ENCODE results near the gene TUBD1. TPM values are rescaled to one million over a fixed set of nuclear protein-coding genes. Genes with fewer than 3 reads are reported as not detected.
"Not testable (repeated sequence)": the region's sequence is repeated elsewhere in the genome, so short reads cannot be mapped to it uniquely, and the experiment has no call there.

The TUBD1 gene
- total RNA-seq, 1 experiment from 2014 or later: 11.9 TPM

GRCh38 chr17:59844884-59845594 is 47.7 kb downstream of the TUBD1 start:
- peak; percentile 56 for DNase-seq (ENCODE audit: low spot score)

DNA sequence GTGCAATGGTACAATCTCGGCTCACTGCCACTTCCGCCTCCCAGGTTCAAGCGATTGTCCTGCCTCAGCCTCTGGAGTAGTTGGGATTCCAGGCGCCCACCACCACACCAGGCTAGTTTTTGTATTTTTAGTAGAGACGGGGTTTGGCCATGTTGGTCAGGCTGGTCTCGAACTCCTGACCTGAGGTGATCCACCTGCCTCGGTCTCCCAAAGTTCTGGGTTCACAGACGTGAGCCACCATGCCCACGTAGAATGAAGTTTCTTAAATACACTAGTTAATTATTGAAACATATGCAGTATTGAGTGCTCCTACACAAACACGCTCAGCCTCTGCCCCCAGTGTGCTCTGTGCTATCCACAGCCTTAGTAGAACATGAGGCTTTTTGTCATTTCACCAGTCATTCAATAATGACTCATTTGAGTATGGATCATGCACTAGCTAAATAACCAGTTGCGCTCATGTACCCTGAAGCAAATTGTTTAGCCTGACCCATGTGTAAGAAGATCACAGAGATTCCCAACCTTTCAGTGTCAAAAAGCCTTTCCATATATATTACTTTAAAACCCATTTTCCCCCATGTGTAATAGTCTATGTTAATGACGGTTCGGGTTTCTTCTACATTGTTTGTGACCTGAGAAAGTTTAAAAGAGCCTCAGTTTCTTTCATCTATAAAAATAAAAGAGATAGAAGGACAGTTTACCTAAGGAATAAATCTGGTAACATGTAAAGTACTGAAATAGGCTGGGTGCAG is 49.7 kb downstream of the TUBD1 start:
- peak; percentile 96 for DNase-seq (ENCODE audit: low spot score)

DNA sequence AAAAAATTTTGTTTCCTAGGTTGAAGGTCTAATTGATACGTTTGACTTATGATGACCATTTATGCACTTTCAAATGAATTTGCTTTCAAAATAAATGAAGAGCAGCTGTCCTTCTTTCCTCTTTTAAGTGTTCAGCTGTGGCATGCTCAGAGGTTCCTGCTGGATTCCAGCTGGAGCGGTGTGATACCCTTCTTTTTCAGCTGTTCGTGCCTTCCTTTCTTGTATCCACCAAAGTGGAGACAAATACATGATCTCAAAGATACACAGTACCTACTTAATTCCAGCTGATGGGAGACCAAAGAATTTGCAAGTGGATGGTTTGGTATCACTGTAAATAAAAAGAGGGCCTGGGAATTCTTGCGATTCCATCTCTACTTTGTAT is 50.9 kb downstream of the TUBD1 start:
- DNase-seq (ENCODE audit: low spot score): not testable (repeated sequence)

GRCh38 chr17:59841091-59841881 is 51.5 kb downstream of the TUBD1 start:
- peak; percentile 41 for DNase-seq (ENCODE audit: low spot score)

DNA sequence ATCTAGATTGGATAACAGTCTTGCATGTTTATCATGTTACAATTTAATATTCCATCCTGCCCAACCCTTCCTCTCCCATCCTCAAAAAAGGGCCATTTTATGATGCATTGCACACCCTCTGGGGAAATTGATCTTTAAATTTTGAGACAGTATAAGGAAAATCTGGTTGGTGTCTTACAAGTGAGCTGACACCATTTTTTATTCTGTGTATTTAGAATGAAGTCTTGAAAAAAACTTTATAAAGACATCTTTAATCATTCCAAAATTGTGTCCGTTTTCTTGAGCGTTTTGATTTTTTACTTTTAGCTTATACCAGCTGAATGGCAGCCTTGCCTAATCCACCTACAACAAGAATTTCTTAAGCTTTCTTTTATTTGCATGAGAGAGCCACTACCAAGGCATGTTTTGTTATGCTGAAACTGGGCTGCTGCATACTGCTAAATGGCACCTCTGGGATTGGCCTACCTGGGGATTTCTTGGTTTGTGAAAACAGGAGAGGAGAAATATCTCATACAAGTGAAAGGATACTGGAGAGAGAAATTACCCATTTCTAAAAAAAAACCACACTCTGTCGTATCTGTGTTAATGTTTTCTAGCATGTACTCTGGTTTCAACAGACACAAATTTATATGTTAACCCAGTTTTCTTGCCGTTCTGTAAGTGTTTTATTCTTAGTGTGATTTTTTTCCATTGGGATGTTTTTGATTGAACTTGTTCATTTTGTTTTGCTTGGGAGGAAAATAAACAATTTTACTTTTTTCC is 52.2 kb downstream of the TUBD1 start:
- peak; percentile 33 for DNase-seq (ENCODE audit: low spot score)

DNA sequence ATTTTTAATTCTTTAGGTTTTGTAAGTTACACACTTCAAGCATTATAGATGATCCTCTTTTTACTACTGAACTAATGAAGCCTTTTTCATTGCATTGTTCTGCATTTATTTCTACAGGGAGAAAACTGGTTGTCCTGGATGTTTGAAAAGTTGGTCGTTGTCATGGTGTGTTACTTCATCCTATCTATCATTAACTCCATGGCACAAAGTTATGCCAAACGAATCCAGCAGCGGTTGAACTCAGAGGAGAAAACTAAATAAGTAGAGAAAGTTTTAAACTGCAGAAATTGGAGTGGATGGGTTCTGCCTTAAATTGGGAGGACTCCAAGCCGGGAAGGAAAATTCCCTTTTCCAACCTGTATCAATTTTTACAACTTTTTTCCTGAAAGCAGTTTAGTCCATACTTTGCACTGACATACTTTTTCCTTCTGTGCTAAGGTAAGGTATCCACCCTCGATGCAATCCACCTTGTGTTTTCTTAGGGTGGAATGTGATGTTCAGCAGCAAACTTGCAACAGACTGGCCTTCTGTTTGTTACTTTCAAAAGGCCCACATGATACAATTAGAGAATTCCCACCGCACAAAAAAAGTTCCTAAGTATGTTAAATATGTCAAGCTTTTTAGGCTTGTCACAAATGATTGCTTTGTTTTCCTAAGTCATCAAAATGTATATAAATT is 53.0 kb downstream of the TUBD1 start:
- peak; percentile 42 for DNase-seq (ENCODE audit: low spot score)

DNA sequence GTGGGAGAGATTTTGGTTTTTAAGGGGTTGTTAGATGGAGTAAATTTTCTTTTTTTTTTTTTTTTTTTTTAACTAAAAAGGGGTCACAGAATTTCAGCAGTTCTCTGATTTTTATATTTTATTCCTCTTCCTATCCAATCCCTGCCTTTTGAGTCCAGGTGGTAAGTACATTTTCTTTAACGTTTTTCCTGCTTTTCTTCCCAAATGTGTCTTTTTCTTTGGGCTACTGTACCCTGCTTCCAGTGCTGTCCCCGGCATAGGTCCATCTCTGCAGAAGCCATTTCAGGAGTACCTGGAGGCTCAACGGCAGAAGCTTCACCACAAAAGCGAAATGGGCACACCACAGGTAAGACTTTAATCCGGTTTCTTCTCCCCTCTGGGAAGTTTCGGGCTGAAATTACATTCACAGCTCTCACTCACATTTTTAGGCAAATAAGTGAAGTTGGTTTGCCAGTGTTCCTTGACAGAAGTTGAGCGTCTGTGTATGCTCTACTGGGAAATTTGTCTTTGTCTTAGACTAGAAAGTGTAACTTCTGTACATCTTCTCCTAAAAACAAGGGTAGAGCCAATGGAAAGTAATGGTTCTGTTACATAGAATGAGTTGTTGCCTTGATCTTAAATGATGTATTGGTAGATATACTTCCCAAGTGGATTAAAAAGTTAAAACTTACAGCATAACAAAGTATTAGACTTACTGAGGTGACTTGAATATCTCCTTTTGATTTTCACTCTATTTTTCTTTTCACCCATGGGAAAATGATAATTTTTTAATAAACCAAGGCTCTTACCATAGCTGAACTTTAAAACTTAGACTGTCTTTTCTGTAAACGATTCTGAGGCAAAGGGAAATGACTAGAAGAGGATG is 54.5 kb downstream of the TUBD1 start:
- DNase-seq (ENCODE audit: low spot score): no peak

DNA sequence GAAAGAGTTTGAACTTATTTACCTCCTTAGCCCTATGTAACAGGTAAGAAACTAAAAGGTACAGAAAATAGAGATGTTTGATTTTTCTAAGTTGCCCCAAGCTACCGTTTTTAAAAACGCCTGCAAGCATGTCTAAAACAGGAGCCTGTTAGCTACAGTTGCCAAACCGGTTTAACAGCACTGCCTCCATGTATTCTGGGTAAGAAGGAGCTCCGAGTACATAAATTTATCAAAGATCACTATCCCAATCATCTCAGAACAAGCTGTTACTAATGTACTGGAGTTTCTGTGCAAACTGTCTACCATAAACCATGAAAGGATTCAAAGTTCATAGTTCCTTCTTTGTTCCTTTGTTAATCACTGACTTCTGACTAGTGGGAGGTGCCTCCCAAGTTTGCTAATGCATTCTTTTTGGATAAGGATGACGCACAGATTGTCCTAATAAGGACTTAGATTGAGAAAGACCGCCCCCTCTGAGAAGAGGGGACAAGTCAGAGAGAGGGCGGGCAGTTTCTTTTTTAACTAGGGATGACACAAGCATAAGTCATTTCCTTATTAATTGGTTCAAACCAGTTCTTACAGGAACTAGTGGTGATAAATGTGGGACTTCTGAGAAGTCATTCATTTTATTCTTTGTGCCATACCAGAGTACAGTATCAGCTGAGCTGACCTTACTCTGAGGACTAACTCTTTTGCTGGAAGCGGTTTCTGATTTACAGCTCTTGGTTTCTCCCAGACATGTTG is 55.3 kb downstream of the TUBD1 start:
- DNase-seq (ENCODE audit: low spot score): peak; percentile 100

- no peak for DNase-seq (ENCODE audit: low spot score)
Measured at GRCh38 chr17:59832883-59833379, 59.8 kb downstream of the TUBD1 start.

DNA sequence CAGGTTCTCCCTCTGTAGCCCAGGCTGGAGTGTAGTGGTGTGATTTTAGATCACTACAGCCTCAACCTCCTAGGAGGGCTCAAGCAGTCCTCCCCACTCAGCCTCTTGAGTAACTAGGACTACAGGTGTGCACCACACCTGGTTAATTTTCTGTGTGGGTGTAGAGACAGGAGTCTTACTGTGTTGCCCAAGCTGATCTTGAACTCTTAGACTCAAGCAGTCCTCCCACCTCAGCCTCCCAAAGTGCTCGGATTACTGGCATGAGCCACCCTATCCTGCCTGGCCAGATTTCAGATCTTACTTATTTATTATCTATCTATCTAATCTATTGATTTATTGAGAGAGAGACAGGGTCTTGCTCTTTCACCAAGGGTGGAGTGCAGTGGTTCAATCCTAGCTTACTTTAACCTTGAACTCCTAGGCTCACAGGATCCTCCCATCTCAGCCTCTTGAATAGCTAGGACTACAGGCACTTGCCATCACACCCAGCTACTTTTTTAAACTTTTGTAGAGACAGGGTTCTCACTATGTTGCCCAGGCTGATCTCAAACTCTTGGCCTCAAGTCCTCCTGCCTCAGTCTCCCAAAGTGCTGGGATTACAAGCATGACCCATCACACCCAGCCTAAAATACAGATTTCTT is 61.8 kb downstream of the TUBD1 start:
- no peak for DNase-seq (ENCODE audit: low spot score)

DNA sequence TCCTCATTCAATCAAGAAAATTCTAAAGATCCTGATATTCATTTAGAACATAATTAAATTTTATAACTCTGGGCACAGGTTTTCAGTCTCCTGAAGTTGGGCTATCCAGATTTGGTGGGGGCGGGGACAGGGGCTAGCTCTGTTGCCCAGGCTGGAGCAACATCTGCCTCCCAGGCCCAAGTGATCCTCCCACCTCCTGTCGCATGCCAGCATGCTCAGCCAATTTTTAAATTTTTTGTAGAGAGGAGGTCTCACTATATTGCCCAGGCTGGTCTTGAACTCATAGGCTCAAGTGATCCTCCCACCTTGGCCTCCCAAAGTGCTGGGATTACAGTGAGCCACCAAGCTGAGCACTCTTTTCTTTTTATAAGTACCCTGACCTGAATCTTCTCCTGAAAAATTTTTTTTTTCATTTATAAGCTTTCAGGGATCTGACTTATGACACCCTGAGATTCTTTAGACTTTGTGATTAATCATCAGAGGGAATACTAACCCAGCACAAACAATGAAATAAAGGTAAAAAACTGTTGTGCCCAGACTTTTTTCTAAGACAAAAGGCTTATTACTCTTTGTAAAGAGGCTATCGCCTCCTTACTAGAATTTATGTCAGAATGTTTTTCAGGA is 62.6 kb downstream of the TUBD1 start:
- DNase-seq (ENCODE audit: low spot score): peak; percentile 56

- peak; percentile 99 for DNase-seq (ENCODE audit: low spot score)
Measured at GRCh38 chr17:59829217-59830006, 63.3 kb downstream of the TUBD1 start.

- not testable (repeated sequence) for DNase-seq (ENCODE audit: low spot score)
Measured at GRCh38 chr17:59828819-59829216, 63.9 kb downstream of the TUBD1 start.

DNA sequence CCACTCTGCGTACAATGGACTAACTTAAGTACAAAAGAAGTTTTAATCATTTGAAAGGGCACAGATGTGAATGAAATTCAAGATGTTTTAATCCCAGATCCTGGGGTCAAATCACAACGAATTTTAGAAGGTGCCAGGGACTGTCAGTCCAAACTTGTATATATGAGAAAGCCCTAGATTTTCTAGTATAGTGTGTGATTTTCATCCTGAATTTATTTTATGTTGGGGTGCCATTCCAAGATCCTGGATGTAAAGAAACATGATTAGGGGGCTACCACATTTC is 64.3 kb downstream of the TUBD1 start:
- DNase-seq (ENCODE audit: low spot score): no peak

GRCh38 chr17:59827721-59828477 is 64.8 kb downstream of the TUBD1 start:
- no peak for DNase-seq (ENCODE audit: low spot score)

GRCh38 chr17:59826706-59827453 is 65.9 kb downstream of the TUBD1 start:
- no peak for DNase-seq (ENCODE audit: low spot score)

All from H4 (cell line).